ENCODE results near the gene STIP1. TPM values are rescaled to one million over a fixed set of nuclear protein-coding genes. Genes with fewer than 3 reads are reported as not detected.

Gene STIP1
- total RNA-seq, 1 donor from 2014 or later = 159 TPM

DNA sequence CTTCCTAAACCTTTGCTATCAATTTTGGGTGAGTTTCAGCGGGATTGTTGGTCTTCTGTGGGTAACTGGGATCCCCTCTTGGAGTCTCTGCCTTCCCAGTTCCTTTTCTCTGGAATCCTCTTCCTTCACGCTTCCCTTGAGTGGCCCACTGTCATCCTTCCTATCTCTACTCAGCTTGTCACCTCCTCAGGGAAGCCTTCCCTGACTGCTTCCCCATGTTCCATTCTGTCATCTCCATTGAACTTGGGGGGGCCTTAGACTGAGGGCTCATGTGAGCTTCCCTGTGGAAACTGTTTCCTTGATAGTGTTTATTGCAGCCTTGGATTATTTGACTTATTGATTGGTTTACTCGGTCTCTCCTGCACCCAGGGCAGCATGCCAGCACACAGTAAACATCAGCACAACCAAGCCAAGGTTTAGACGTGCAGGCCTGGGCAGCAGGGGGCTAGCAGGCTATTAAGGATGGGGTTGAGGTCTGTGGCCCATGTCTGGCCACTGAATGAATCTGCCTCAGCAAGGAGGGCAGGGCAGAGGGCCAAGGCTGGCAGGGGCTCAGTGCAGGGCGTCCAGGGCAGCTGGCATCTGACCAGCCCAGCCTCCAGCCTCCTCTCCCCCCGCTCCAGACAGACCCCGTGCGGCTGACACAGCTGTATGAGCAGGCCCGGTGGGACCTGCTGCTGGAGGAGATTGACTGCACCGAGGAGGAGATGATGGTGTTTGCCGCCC, 32.8 kb downstream of the STIP1 start:
- no peak for ATAC-seq (ENCODE audit: low read depth)
- ChIA-PET CTCF (no interaction called here), POLR2A (interaction anchor here (0.9 to 6.3 kb wide), 3 partner anchors 8 to 52 kb away, joined by 3 to 37 read pairs (median 6); partner anchors contain the start of gene FERMT3)
- TF ChIP-seq, protein P1, sequence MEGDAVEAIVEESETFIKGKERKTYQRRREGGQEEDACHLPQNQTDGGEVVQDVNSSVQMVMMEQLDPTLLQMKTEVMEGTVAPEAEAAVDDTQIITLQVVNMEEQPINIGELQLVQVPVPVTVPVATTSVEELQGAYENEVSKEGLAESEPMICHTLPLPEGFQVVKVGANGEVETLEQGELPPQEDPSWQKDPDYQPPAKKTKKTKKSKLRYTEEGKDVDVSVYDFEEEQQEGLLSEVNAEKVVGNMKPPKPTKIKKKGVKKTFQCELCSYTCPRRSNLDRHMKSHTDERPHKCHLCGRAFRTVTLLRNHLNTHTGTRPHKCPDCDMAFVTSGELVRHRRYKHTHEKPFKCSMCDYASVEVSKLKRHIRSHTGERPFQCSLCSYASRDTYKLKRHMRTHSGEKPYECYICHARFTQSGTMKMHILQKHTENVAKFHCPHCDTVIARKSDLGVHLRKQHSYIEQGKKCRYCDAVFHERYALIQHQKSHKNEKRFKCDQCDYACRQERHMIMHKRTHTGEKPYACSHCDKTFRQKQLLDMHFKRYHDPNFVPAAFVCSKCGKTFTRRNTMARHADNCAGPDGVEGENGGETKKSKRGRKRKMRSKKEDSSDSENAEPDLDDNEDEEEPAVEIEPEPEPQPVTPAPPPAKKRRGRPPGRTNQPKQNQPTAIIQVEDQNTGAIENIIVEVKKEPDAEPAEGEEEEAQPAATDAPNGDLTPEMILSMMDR (IDR thresholded peaks at IDR 0.05) = no peak
- Mint-ChIP-seq H3K27me3 (no peaks in the 10 kb centered on the region), H3K36me3 (ENCODE audit: low read depth) (peaks cover 62% of the 10 kb centered on the region), H3K27ac (no peak overlapping the region), H3K4me3 (no peak overlapping the region), H3K4me1 (peaks cover 23% of the 10 kb centered on the region), H3K9me3 (no peaks in the 10 kb centered on the region)
- intact Hi-C loops (cut with micrococcal nuclease) = no loop called here
- DNase-seq = no peak

DNA sequence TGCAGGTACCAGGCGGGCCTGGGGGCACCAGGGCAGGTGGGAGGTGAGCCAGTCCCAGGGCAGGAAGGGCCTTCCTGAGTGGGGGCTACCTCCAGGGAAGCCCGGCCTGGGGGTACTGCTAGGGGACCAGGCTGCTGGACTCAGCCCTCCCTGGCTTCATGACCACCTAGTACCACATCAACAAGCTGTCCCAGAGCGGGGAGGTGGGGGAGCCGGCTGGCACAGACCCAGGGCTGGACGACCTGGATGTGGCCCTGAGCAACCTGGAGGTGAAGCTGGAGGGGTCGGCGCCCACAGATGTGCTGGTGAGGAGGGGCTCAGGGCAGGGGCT, 33.3 kb downstream of the STIP1 start:
- ChIA-PET CTCF (no interaction called here), POLR2A (interaction anchor here (0.9 to 6.3 kb wide), 3 partner anchors 8 to 52 kb away, joined by 3 to 37 read pairs (median 6); partner anchors contain the start of gene FERMT3)
- intact Hi-C loops (cut with micrococcal nuclease) = no loop called here
- H3K9me3 Mint-ChIP-seq = no peaks in the 10 kb centered on the region
- peaks cover 59% of the 10 kb centered on the region for H3K36me3 Mint-ChIP-seq (ENCODE audit: low read depth)
- ATAC-seq (ENCODE audit: low read depth) (no peak), DNase-seq (no peak)
- H3K4me1 Mint-ChIP-seq = peaks cover 18% of the 10 kb centered on the region
- no peak overlapping the region for H3K4me3 Mint-ChIP-seq
- TF ChIP-seq, protein P1 (IDR thresholded peaks at IDR 0.05) = no peak
- H3K27me3 Mint-ChIP-seq = no peaks in the 10 kb centered on the region
- H3K27ac Mint-ChIP-seq = no peak overlapping the region

DNA sequence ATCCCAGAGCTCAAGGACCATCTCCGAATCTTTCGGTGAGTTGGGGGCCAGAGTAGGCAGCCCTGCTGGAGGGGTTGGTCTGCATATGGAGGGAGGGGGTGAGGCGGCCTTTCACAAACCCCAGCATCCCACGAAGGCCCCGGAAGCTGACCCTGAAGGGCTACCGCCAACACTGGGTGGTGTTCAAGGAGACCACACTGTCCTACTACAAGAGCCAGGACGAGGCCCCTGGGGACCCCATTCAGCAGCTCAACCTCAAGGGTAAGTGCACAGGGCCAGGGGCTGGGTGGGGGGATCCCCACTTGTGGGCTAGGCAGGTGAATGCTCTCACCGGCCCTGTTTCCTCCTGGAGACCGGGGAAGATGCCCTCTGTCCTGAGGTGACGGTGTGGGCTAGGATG, 33.8 kb downstream of the STIP1 start:
- ChIA-PET CTCF (no interaction called here), POLR2A (interaction anchor here (0.9 to 6.3 kb wide), 2 partner anchors 14 to 51 kb away, joined by 3 to 37 read pairs; partner anchors contain the start of gene FERMT3)
- no peaks in the 10 kb centered on the region for H3K9me3 Mint-ChIP-seq
- H3K4me3 Mint-ChIP-seq = no peak overlapping the region
- ATAC-seq (ENCODE audit: low read depth) (no peak), DNase-seq (no peak)
- H3K27me3 Mint-ChIP-seq = no peaks in the 10 kb centered on the region
- H3K27ac Mint-ChIP-seq = no peak overlapping the region
- H3K4me1 Mint-ChIP-seq = peaks cover 17% of the 10 kb centered on the region
- peaks cover 56% of the 10 kb centered on the region for H3K36me3 Mint-ChIP-seq (ENCODE audit: low read depth)
- intact Hi-C loops (cut with micrococcal nuclease) = no loop called here
- TF ChIP-seq, protein P1 (IDR thresholded peaks at IDR 0.05) = no peak

DNA sequence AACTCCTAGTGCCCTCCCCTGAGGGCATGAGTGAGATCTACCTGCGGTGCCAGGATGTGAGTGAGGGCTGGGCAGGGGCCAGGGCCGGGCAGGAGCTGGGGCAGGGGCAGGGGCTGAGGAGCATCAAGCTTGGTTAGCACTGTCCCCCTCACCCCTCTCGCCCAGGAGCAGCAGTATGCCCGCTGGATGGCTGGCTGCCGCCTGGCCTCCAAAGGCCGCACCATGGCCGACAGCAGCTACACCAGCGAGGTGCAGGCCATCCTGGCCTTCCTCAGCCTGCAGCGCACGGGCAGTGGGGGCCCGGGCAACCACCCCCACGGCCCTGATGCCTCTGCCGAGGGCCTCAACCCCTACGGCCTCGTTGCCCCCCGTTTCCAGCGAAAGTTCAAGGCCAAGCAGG, 34.3 kb downstream of the STIP1 start:
- TF ChIP-seq, protein P1 (IDR thresholded peaks at IDR 0.05) = no peak
- H3K27ac Mint-ChIP-seq = no peak overlapping the region
- DNase-seq = no peak
- ATAC-seq (ENCODE audit: low read depth) = no peak
- peaks cover 51% of the 10 kb centered on the region for H3K36me3 Mint-ChIP-seq (ENCODE audit: low read depth)
- H3K4me1 Mint-ChIP-seq = peaks cover 17% of the 10 kb centered on the region
- CTCF ChIA-PET = no interaction called here
- no peaks in the 10 kb centered on the region for H3K9me3 Mint-ChIP-seq
- intact Hi-C loops (cut with micrococcal nuclease) = no loop called here
- no peak overlapping the region for H3K4me3 Mint-ChIP-seq
- no peaks in the 10 kb centered on the region for H3K27me3 Mint-ChIP-seq
- POLR2A ChIA-PET = no interaction called here

DNA sequence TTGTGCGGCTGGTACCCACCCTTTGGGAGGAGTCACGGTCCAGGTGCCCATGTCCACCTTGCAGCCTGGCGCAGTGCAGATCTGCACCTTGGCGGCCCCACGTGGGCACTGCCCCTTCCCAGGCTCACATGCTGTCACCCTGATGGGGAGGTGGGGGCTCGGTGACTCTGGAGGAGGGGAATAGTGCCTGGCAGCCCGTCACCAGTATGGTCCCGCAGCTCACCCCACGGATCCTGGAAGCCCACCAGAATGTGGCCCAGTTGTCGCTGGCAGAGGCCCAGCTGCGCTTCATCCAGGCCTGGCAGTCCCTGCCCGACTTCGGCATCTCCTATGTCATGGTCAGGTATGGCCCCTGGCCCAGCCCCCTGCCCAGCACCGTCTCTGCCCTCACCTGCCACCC, 34.8 kb downstream of the STIP1 start:
- DNase-seq = no peak
- TF ChIP-seq, protein P1 (IDR thresholded peaks at IDR 0.05) = no peak
- no peaks in the 10 kb centered on the region for H3K9me3 Mint-ChIP-seq
- ChIA-PET CTCF (interaction anchor here (1.4 kb wide), 1 partner anchor 16 kb away, joined by 5 read pairs; no protein-coding TSS in a partner anchor), POLR2A (no interaction called here)
- ATAC-seq (ENCODE audit: low read depth) = no peak
- no peak overlapping the region for H3K27ac Mint-ChIP-seq
- H3K4me3 Mint-ChIP-seq = no peak overlapping the region
- intact Hi-C loops (cut with micrococcal nuclease) = no loop called here
- H3K4me1 Mint-ChIP-seq = peaks cover 14% of the 10 kb centered on the region
- no peaks in the 10 kb centered on the region for H3K27me3 Mint-ChIP-seq
- peaks cover 47% of the 10 kb centered on the region for H3K36me3 Mint-ChIP-seq (ENCODE audit: low read depth)
